Measurements from ENCODE around the gene LRCOL1.

LRCOL1 gene

GRCh38 chr12:132617822-132618682 is 7.7 kb upstream of the LRCOL1 start:
- peaks cover 3% of the 10 kb centered on the region for H3K4me1 ChIP-seq (ENCODE audit: insufficient read depth, low read length)
- TF ChIP-seq CTCF (IDR thresholded peaks at IDR 0.05; ENCODE audit: borderline replicate concordance, extremely low read depth, low read length, poor library complexity, severe bottlenecking) (no peak), EZH2 (IDR thresholded peaks at IDR 0.05; ENCODE audit: borderline replicate concordance, low read depth, low read length, severe bottlenecking) (no peak)
- H2AFZ ChIP-seq (ENCODE audit: low read depth, low read length), result no peak overlapping the region
- H3K36me3 ChIP-seq (ENCODE audit: insufficient read depth, low read length), result peaks cover 2% of the 10 kb centered on the region; the same call in 1 of the 2 replicates
- H3K9ac ChIP-seq (ENCODE audit: low read depth, low read length), result no peak overlapping the region
- H3K4me2 ChIP-seq (ENCODE audit: insufficient read depth, low read length), result no peak overlapping the region
- H4K20me1 ChIP-seq (ENCODE audit: insufficient read depth, low read length), result peaks cover 6% of the 10 kb centered on the region; the same call in 1 of the 2 replicates
- DNase-seq (no peak), ATAC-seq (ENCODE audit: insufficient read depth, low read depth) (no peak)
- H3K79me2 ChIP-seq (ENCODE audit: insufficient read depth, low read length), result no peaks in the 10 kb centered on the region
- no peaks in the 10 kb centered on the region for H3K27me3 ChIP-seq (ENCODE audit: insufficient read depth, low read length, poor library complexity)
- no peak overlapping the region for H3K4me3 ChIP-seq (ENCODE audit: low read depth in 1 of 2, low read length in 2 of 2)
- peaks cover 13% of the 10 kb centered on the region for H3K9me3 ChIP-seq (ENCODE audit: insufficient read depth, low read length, severe bottlenecking)
- H3K27ac ChIP-seq (ENCODE audit: low read length), result no peak overlapping the region

DNA sequence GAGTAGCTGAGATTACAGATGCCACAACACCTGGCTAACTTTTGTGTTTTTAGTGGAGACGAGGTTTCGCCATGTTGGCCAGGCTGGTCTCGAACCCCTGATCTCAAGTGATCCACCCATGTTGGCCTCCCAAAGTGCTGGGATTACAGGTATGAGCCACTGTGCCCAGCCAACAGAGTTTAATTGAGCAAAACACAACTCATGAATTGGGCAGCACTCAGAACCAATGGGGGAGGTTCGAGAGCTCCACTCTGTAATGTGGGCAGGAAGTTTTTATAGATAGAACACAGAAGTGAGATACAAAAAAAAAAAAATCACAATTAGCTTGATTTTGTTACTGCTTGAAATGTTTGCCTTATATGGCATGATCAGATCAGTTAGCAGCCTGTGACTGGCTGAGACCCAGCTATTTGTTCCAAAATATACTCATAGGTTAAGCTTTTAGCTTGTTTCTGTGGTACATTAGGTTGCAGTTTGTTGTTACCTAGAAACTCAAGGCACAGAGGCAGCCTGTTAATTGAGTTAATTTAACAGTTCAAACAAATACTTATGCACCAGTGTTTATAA is 6.8 kb upstream of the LRCOL1 start:
- no peak for DNase-seq
- peaks cover 13% of the 10 kb centered on the region for H3K9me3 ChIP-seq (ENCODE audit: insufficient read depth, low read length, severe bottlenecking)
- no peak for TF ChIP-seq EZH2 (IDR thresholded peaks at IDR 0.05; ENCODE audit: borderline replicate concordance, low read depth, low read length, severe bottlenecking)
- no peak for TF ChIP-seq CTCF (IDR thresholded peaks at IDR 0.05; ENCODE audit: borderline replicate concordance, extremely low read depth, low read length, poor library complexity, severe bottlenecking)

DNA sequence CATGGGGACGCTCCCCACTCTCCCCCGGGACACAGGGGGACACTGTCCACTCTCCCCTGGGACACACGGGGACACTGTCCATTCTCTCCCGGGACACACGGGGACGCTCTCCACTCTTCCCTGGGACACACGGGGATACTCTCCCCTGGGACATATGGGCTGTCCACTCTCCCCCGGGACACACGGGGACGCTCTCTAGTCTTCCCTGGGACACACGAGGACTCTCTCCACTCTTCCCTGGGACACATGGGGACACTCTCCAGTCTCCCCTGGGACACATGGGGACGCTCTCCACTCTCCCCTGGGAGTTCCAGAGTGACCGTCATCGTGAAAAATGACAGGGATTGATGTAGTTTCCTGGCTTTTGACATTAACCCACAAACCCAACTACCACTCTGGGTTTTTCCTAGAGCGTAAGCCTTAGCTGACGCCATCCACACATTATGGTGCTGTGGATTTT is 5.2 kb upstream of the LRCOL1 start:
- peaks cover 3% of the 10 kb centered on the region for H3K4me1 ChIP-seq (ENCODE audit: insufficient read depth, low read length)
- no peaks in the 10 kb centered on the region for H3K36me3 ChIP-seq (ENCODE audit: insufficient read depth, low read length)
- no peak for TF ChIP-seq CTCF (IDR thresholded peaks at IDR 0.05; ENCODE audit: borderline replicate concordance, extremely low read depth, low read length, poor library complexity, severe bottlenecking)
- TF ChIP-seq EZH2 (IDR thresholded peaks at IDR 0.05; ENCODE audit: borderline replicate concordance, low read depth, low read length, severe bottlenecking), result no peak
- H4K20me1 ChIP-seq (ENCODE audit: insufficient read depth, low read length), result no peaks in the 10 kb centered on the region
- no peak overlapping the region for H2AFZ ChIP-seq (ENCODE audit: low read depth, low read length)
- no peak overlapping the region for H3K9ac ChIP-seq (ENCODE audit: low read depth, low read length)
- DNase-seq, result no peak
- no peaks in the 10 kb centered on the region for H3K79me2 ChIP-seq (ENCODE audit: insufficient read depth, low read length)
- H3K27ac ChIP-seq (ENCODE audit: low read length), result no peak overlapping the region
- no peak for ATAC-seq (ENCODE audit: insufficient read depth, low read depth)
- no peaks in the 10 kb centered on the region for H3K27me3 ChIP-seq (ENCODE audit: insufficient read depth, low read length, poor library complexity)
- peaks cover 13% of the 10 kb centered on the region for H3K9me3 ChIP-seq (ENCODE audit: insufficient read depth, low read length, severe bottlenecking)
- H3K4me2 ChIP-seq (ENCODE audit: insufficient read depth, low read length), result no peak overlapping the region
- H3K4me3 ChIP-seq (ENCODE audit: low read depth in 1 of 2, low read length in 2 of 2), result no peak overlapping the region

More for the DNA sequence above, 6.8 kb upstream of the LRCOL1 start:
- ATAC-seq (ENCODE audit: insufficient read depth, low read depth), result no peak
- H3K9ac ChIP-seq (ENCODE audit: low read depth, low read length), result no peak overlapping the region
- H3K36me3 ChIP-seq (ENCODE audit: insufficient read depth, low read length), result no peaks in the 10 kb centered on the region
- H3K27me3 ChIP-seq (ENCODE audit: insufficient read depth, low read length, poor library complexity), result no peaks in the 10 kb centered on the region
- H2AFZ ChIP-seq (ENCODE audit: low read depth, low read length), result no peak overlapping the region
- H3K27ac ChIP-seq (ENCODE audit: low read length), result no peak overlapping the region
- H3K4me1 ChIP-seq (ENCODE audit: insufficient read depth, low read length), result peaks cover 3% of the 10 kb centered on the region
- no peak overlapping the region for H3K4me3 ChIP-seq (ENCODE audit: low read depth in 1 of 2, low read length in 2 of 2)
- H4K20me1 ChIP-seq (ENCODE audit: insufficient read depth, low read length), result no peaks in the 10 kb centered on the region; the same call in 1 of the 2 replicates
- H3K4me2 ChIP-seq (ENCODE audit: insufficient read depth, low read length), result no peak overlapping the region
- H3K79me2 ChIP-seq (ENCODE audit: insufficient read depth, low read length), result no peaks in the 10 kb centered on the region

Measured in DND-41 (cell line).